NCI-H1105 (cell line): Measurements from ENCODE around the gene CACNA1E.

Experiments
- DNase-seq: peaks from one replicate; lab custom pipeline; 2025; lab: John Stamatoyannopoulos, UW

Gene CACNA1E

GRCh38 chr1:181635110-181635509 lies 151.8 kb downstream of the CACNA1E start:
- DNase-seq = no peak

- DNase-seq = no peak
Observed at GRCh38 chr1:181637998-181638397, 154.7 kb downstream of the CACNA1E start.

- no peak for DNase-seq
Observed at GRCh38 chr1:181640956-181641355, 157.6 kb downstream of the CACNA1E start.

- DNase-seq = no peak
Observed at GRCh38 chr1:181643631-181644030, 160.3 kb downstream of the CACNA1E start.

GRCh38 chr1:181645171-181645570 lies 161.9 kb downstream of the CACNA1E start:
- no peak for DNase-seq

GRCh38 chr1:181646710-181647109 lies 163.4 kb downstream of the CACNA1E start:
- DNase-seq = peak; percentile 25

- DNase-seq = no peak
Observed at GRCh38 chr1:181647314-181648035, 164.2 kb downstream of the CACNA1E start.

GRCh38 chr1:181651276-181651675 lies 168.0 kb downstream of the CACNA1E start:
- no peak for DNase-seq

GRCh38 chr1:181655756-181656155 lies 172.4 kb downstream of the CACNA1E start:
- DNase-seq = no peak

GRCh38 chr1:181656491-181656890 lies 173.2 kb downstream of the CACNA1E start:
- DNase-seq = no peak

- no peak for DNase-seq
Observed at GRCh38 chr1:181658581-181658980, 175.3 kb downstream of the CACNA1E start.

GRCh38 chr1:181659321-181659957 lies 176.1 kb downstream of the CACNA1E start:
- DNase-seq = no peak

GRCh38 chr1:181660621-181661020 lies 177.3 kb downstream of the CACNA1E start:
- DNase-seq = no peak

GRCh38 chr1:181661569-181661968 lies 178.3 kb downstream of the CACNA1E start:
- peak; percentile 16 for DNase-seq

- DNase-seq = no peak
Observed at GRCh38 chr1:181662606-181663005, 179.3 kb downstream of the CACNA1E start.

- DNase-seq = no peak
Observed at GRCh38 chr1:181664543-181664942, 181.2 kb downstream of the CACNA1E start.

GRCh38 chr1:181669246-181669645 lies 185.9 kb downstream of the CACNA1E start:
- no peak for DNase-seq

- peak; percentile 30 for DNase-seq
Observed at GRCh38 chr1:181674617-181675016, 191.3 kb downstream of the CACNA1E start.

GRCh38 chr1:181675091-181675917 lies 192.0 kb downstream of the CACNA1E start:
- no peak for DNase-seq

- no peak for DNase-seq
Observed at GRCh38 chr1:181675918-181676190, 192.5 kb downstream of the CACNA1E start.

- peak; percentile 18 for DNase-seq
Observed at GRCh38 chr1:181676269-181676668, 193.0 kb downstream of the CACNA1E start.

- no peak for DNase-seq
Observed at GRCh38 chr1:181680332-181680731, 197.0 kb downstream of the CACNA1E start.

GRCh38 chr1:181680871-181681270 lies 197.6 kb downstream of the CACNA1E start:
- DNase-seq = no peak
